HG02623 (cell line): ENCODE data around the gene ZNF277.

Experiments
- ATAC-seq: cut with Tn5 transposase; IDR thresholded peaks from one replicate; pipeline ENCODE4 v1.9.1; 2021; ENCODE audit warnings: moderate library complexity; ENCODE audit not compliant: unreplicated experiment

ZNF277 gene

DNA sequence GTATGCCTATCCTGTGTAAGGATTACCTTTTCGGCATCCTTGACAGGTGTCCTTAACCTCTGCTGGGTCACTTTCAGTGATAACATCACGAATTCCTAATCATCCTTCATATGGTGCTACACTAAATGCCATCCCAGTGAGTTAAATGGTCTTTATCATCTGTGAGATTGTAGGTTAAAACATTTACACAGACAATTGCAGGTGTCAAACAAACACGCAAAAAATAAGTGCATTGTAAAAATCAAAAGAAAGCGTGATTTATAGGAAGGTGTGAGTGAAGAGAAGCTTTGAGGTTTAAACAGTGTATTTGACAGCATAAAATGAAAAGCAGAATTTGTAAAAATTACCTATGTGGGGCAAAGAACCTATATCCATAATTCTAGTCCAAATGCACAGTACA is 132.3 kb downstream of the ZNF277 start:
- no peak for ATAC-seq

DNA sequence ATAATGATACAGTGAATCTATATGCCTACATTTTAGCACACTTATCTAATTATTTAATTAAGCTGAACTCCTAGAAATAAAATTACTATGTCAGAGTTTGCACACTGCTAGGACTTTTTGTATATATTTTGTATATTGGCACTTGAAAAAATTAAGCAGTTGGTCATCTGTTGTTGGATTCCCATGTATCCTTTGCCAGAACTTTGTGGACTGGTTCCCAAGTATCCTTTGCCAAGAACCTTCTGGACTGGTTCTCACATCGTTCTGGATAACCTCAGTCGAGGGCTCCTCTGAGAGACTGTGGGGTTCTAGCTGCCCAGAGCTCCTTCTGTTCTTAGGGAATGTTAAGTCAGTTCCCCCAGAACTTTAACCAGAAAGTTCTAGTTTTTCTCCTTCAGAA is 135.0 kb downstream of the ZNF277 start:
- ATAC-seq, result no peak

- ATAC-seq, result no peak
Observed at GRCh38 chr7:112346381-112347060, 140.0 kb downstream of the ZNF277 start.

DNA sequence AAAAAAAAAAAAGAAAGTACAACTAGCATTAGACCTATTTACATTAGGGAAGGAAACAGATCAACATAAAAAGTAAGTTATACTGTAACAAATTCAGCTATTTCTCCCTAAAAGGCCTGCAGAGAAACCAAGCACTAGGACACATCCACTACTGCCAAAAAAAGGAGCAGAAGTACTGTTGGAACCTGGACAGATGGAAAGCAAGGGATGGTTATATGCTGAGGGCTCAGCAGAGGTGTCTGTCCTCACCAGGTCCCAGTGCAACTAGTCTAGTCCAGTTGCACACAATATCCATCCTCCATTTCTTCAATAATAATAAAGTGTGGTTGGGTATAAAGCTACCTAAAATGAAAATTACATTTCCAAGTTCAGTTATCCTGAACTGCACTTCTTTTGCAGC is 140.6 kb downstream of the ZNF277 start:
- no peak for ATAC-seq

DNA sequence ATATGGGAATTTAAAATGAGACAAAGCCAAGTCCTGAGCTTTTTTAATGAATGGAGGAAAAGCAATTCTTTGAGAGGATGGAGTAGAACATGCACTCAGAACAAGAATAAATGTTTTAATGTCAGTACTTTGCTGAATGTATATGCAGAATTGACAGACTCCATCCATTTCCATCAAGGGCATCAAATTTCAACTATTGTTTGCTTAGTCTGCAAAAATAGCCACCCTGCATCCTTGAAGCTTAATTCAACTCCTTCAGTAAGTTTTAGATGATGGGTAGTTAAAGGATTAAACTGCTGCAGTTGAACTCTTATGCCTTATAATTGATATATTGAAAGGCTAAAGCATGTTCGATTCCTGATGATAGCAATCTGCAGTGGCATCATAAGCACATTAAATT is 144.1 kb downstream of the ZNF277 start:
- no peak for ATAC-seq

GRCh38 chr7:112356596-112356995 is 150.1 kb downstream of the ZNF277 start:
- ATAC-seq, result no peak

GRCh38 chr7:112357136-112357535 is 150.6 kb downstream of the ZNF277 start:
- ATAC-seq, result no peak

DNA sequence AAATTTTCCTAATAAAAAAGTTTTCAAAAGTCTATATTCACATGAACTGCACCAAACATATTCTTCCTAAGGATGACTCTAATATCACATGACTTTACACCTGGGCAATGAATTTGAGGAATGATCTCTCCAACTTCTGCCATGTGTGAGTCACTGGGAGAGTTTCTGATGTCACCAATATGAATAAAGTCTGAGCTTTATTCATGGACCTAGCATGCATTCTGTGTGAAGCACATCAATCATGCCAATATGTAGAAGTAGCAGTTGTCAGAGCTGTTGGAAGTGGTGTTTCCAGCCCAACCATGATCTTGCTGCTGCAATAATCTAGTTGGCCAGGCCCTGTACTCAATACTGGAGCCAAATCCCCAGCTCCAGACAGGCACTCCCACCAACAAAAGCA is 152.0 kb downstream of the ZNF277 start:
- ATAC-seq, result no peak

- ATAC-seq, result no peak
Observed at GRCh38 chr7:112359086-112359485, 152.6 kb downstream of the ZNF277 start.

DNA sequence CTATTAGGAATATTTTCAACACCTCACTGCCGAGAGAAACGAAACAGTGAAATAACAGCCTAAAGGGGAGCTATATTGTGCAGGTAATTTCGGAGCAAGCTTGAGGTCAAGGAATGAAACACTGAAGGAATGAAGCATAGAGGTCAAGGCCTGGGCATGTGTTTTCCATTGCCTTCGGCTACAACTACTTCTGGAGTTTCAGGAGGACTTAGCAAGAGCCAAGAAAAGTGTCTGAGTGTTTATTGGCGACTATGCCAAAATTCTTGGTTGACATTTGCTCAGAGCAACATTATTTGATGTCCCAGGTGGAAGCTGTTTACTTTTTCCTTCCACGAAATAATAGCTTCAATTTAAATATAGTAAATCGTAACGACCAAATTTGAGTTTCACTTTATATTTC is 154.2 kb downstream of the ZNF277 start:
- no peak for ATAC-seq

- no peak for ATAC-seq
Observed at GRCh38 chr7:112361154-112361553, 154.7 kb downstream of the ZNF277 start.

DNA sequence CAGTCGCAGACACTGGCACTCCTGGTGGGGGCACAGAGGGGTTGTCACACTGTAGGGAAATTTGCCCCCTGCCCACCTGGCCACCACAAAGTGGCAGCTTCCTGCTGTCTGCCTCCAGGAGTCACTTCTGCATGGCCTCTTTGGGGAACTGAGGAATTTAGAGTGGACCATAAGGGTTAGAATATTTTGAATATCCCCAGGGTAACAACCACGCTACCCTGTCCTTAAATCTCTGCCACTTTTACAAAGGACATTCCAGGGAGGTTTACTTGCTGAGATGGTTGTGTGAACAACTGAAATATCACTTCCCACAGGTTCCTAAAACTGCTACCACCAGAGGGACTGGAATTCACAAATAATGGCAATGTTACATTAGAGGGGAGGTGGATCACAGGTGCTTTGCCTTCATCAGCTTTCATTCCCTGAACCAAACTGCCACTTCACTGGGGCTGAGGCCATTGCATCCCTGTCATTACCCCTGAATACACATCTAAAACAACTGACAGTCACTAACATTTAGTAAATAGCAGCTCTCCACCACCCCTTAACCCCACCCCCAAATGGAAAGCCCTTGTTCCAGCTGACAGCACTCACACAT is 155.7 kb downstream of the ZNF277 start:
- no peak for ATAC-seq

DNA sequence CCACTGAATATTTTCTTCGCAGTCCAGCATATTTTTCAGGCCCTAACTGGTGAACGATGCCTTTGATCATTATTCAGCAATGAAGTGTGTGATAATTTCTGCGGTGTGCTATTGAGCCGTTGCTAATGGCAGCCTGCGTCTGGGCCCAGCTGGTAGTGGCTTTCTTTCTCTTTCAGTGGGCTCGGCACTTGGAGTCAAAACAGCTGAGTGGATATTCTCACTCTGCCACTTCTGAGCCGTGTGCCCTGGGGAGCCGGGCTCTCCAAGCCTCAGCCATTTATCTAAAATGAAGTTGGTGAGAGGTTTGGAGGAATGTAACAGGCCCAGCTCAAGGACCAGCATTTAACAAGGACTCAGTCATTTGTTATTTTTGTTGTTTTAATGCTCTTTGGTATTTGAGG is 156.2 kb downstream of the ZNF277 start:
- ATAC-seq, result no peak

DNA sequence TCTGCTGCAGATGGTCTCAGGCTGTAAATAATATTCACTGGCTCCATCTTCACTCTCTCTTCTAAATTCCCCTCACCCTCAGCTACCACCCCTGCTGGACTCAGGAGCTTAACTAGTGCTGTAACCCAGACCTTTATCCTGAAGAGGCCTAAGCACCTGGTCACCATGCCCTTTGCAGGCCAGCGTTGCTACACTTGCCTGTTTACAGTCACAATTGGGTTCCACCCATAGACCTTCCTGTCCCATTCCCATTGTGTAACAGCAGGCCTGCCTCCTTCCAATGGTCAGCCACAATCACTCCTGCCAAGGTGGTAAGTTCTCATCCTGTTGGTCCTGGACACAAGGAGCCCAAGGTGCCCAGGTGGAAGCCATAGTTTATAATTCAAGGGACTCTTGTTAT is 157.9 kb downstream of the ZNF277 start:
- ATAC-seq, result no peak

DNA sequence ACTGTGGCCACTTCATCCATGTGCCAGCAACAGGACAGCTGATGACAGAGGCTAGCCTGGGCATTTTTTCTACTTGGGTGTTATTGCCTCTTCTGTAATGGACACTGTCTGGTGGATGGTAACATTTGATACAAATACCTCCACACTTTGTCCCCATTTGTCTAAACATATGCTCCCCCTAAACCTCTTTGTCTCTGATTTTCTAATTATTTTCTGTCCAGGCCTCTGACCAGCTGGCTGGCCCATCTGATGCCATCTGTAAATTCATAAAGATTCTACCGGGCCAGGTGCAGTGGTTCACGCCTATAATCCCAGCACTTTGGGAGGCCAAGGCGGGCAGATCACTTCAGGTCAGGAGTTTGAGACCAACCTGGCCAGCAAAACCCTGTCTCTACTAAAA is 159.1 kb downstream of the ZNF277 start:
- no peak for ATAC-seq

DNA sequence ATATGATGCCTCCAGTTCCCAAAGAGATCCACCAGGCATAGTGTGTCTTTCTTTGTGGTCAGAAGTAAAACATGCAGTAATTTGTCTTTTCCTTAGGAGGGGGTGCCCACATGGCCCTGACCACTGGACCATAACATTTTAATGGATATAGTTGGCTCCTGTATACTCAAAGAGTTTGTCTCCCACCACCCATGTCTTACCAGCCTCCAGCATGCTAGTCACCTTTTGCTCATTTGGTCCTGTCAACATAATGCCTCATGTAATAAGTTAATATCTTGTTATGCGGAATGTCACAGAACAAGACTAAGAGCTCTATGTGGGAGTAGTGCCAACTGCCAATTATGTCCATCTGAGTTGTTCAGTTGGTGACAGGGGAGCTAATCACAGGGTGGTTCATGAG is 160.4 kb downstream of the ZNF277 start:
- no peak for ATAC-seq

DNA sequence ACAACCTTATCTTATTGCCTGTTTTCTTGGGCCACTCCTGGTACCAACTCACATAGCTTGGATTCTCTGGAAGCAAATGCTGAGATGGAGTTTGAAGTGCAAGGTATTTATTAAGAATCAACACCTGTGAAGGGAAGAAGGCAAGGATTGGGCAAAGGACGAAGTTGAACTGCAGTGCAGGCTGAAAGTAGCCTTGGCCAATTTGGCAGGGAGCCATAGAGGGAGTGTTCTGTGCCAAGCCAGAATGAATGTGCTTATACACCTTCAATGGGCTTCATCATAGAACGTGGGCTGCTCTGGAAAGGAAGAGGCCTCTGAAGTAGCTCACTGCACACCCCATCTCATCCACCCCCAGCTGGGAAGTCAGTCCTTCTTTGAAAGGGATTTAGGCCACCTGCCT is 163.9 kb downstream of the ZNF277 start:
- no peak for ATAC-seq

DNA sequence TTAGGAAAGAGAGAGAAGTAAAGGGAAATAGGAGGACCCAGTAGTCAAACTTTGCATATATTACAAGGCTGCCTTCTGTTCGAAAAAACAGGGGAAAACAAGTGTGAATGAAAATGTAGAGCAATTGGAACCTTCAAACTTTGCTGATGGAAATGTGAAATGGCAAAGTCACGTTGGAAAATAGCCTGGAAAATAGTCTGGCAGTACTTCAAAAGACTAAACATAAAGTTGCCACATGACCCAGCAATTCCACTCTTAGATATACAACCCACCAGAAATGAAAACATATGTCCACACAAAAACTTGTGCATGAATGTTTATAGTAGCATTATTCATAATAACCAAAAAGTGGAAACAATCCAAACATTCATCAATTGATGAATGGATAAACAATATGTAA is 165.2 kb downstream of the ZNF277 start:
- no peak for ATAC-seq

GRCh38 chr7:112372101-112372500 is 165.6 kb downstream of the ZNF277 start:
- no peak for ATAC-seq

DNA sequence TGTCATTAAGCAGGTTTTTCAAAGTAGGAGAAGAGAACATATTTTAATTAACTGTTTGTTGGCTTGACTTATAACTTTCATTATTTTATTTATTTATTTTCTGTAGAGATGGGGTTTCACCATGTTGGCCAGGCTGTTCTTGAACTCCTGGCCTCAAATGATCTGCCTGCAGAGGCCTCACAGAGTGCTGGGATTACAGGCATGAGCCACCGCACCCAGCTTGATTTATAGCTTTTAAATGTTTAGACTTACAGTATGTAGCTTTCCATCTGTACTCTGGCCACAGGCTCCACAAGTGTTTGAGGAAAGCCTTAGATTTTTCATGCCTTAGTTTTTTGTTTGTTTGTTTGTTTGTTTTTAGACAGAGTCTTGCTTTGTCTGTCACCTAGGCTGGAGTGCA is 171.1 kb downstream of the ZNF277 start:
- ATAC-seq, result no peak

DNA sequence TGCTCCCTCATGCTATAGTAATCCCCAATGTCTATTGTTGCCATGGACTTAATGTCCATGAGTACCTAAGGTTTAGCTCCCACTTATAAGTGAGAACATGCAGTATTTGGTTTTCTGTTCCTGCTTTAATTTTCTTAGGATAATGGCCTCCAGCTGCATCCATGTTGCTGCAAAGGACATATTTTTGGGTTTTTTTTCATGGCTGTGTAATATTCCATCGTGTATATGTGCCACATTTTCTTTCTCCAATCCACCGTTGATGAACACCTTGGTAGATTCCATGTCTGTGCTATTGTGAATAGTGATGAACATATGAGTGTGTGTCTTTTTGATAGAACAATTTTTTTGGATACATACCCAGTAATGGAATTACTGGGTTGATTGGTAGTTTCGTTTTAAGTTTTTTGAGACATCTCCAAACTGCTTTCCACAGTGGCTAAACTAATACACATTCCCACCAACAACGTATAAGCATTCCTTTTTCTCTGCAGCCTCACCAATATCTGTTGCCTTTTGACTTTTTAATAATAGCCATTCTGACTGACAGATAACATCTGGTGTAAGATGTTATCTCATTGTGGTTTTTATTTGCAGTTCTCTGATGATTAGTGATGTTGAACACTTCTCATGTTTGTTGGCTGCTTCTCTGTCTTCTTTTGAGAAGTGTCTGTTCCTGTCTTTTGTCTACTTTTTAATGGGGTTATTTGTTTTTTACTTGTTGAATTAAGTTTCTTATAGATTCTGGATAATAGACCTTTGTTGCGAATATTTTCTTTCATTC is 175.0 kb downstream of the ZNF277 start:
- ATAC-seq, result no peak

GRCh38 chr7:112383671-112384417 is 177.3 kb downstream of the ZNF277 start:
- peak; percentile 51 for ATAC-seq
